OCI-LY1 (cell line): ENCODE measurements around the gene PPP2R2B.

Experiments used
- CTCF ChIP-seq: fragments of 200-600 bp; sonication (generic), shearing (Covaris generic); IDR thresholded peaks from 2 replicates; pipeline ENCODE4 v1.5.1; 2017; ENCODE audit warnings: mild to moderate bottlenecking, antibody characterized with exemption, low read length, moderate library complexity, mixed read lengths
- EZH2 ChIP-seq: fragments of 200-600 bp; sonication (generic), shearing (Covaris generic); IDR thresholded peaks from 2 replicates; pipeline ENCODE4 v1.8.0; 2017; ENCODE audit warnings: borderline replicate concordance, mixed run types, mild to moderate bottlenecking, antibody characterized with exemption, low read length, moderate library complexity, mixed read lengths

DNA sequence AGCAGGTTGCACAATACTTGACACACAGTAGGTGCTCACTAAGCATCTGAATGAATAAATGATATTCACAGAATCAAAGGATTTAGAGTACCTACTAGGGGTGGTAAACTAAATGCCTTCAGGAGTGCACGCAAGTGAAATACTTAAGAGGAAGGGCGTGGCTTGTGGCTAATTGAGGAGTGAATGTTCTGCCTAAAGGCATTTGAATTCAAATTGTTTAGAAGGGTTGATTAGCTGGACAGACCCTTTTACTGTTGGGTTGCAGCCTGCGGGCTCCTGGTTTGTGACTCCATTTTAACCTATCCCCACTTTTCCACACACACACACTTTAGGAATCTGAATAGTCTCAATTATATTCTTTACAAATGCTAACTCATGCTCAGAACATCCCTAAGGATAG, 63.1 kb downstream of the PPP2R2B start:
- TF ChIP-seq CTCF (no peak), EZH2 (no peak)
